Stimulated activated naive CD8-positive, alpha-beta T cell treated with anti-CD3 and anti-CD28 coated beads, Interleukin-15, Interleukin-2, amounts not matched to agents 100 U/mL and 50 U/mL, for 24 hours (primary cell): ENCODE results near the gene SSTR4.
"Not testable (repeated sequence)": the region's sequence is repeated elsewhere in the genome, so short reads cannot be mapped to it uniquely, and the experiment has no call there.

Experiments
- ATAC-seq: fragments of 150-1000 bp; cut with Tn5 transposase; one replicate; pipeline ENCODE4 v1.10.0; 2021
- DNase-seq: peaks from one replicate; pipeline ENCODE4 v3.0.0; 2021

SSTR4 gene

GRCh38 chr20:23018941-23019340, 16.2 kb upstream of the SSTR4 start:
- DNase-seq = no peak

GRCh38 chr20:23019403-23019802, 15.7 kb upstream of the SSTR4 start:
- DNase-seq (no peak), ATAC-seq (no peak)

More at GRCh38 chr20:23018941-23019340, 16.2 kb upstream of the SSTR4 start:
- ATAC-seq = no peak

GRCh38 chr20:23020230-23021018, 14.7 kb upstream of the SSTR4 start:
- no peak for ATAC-seq
- DNase-seq = no peak

GRCh38 chr20:23021541-23021940, 13.6 kb upstream of the SSTR4 start:
- ATAC-seq = no peak
- no peak for DNase-seq

GRCh38 chr20:23021951-23022350, 13.2 kb upstream of the SSTR4 start:
- ATAC-seq = no peak
- DNase-seq = no peak

GRCh38 chr20:23022849-23023248, 12.3 kb upstream of the SSTR4 start:
- no peak for ATAC-seq
- no peak for DNase-seq

- DNase-seq = no peak
Measured at GRCh38 chr20:23023621-23024177, 11.4 kb upstream of the SSTR4 start.

GRCh38 chr20:23024701-23025100, 10.4 kb upstream of the SSTR4 start:
- DNase-seq (no peak), ATAC-seq (no peak)

More at GRCh38 chr20:23023621-23024177, 11.4 kb upstream of the SSTR4 start:
- no peak for ATAC-seq

GRCh38 chr20:23025503-23025902, 9.6 kb upstream of the SSTR4 start:
- not testable (repeated sequence) for ATAC-seq

GRCh38 chr20:23027721-23028120, 7.4 kb upstream of the SSTR4 start:
- DNase-seq (no peak), ATAC-seq (no peak)

More at GRCh38 chr20:23025503-23025902, 9.6 kb upstream of the SSTR4 start:
- not testable (repeated sequence) for DNase-seq

GRCh38 chr20:23028392-23028791, 6.7 kb upstream of the SSTR4 start:
- no peak for ATAC-seq
- DNase-seq = no peak

GRCh38 chr20:23029324-23029723, 5.8 kb upstream of the SSTR4 start:
- ATAC-seq = no peak
- no peak for DNase-seq

- no peak for ATAC-seq
- no peak for DNase-seq
Measured at GRCh38 chr20:23031346-23031745, 3.8 kb upstream of the SSTR4 start.

GRCh38 chr20:23032056-23032749, 2.9 kb upstream of the SSTR4 start:
- DNase-seq = no peak
- no peak for ATAC-seq

GRCh38 chr20:23032750-23033078, 2.4 kb upstream of the SSTR4 start:
- ATAC-seq = no peak
- DNase-seq = no peak

GRCh38 chr20:23033918-23034317, 1.2 kb upstream of the SSTR4 start:
- ATAC-seq = no peak

GRCh38 chr20:23035731-23036130, 619 bp downstream of the SSTR4 start:
- ATAC-seq = no peak
- DNase-seq = no peak

More at GRCh38 chr20:23033918-23034317, 1.2 kb upstream of the SSTR4 start:
- DNase-seq = no peak

GRCh38 chr20:23036371-23036770, 1.3 kb downstream of the SSTR4 start:
- ATAC-seq (no peak), DNase-seq (no peak)

- DNase-seq (no peak), ATAC-seq (no peak)
Measured at GRCh38 chr20:23037017-23037481, 1.9 kb downstream of the SSTR4 start.

- no peak for DNase-seq
- no peak for ATAC-seq
Measured at GRCh38 chr20:23039136-23039875, 4.2 kb downstream of the SSTR4 start.

- DNase-seq = no peak
- no peak for ATAC-seq
Measured at GRCh38 chr20:23039885-23040508, 4.9 kb downstream of the SSTR4 start.

- DNase-seq = no peak
- no peak for ATAC-seq
Measured at GRCh38 chr20:23042270-23042669, 7.2 kb downstream of the SSTR4 start.
